ENCODE results near the gene TRPV4.
"Not testable (repeated sequence)": the region's sequence is repeated elsewhere in the genome, so short reads cannot be mapped to it uniquely, and the experiment has no call there.

TRPV4 gene

DNA sequence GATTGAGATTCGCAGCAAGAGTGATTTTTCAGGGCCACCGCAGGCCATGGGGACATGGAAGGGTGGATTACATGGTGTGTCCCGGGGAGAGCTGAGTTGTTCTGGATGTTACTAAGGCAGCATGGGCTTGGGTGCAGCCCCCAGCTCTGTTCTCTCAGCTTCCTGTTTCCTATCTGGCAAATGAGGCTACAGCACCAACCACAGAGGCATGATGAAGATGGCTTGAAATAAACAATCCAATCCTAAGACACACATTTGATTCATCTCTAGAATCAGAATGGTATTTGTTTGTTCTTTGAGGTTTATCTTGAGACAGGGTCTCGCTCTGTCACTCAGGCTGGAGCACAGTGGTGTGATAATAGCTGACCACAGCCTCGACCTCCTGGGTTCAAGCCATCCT lies 25.6 kb upstream of the TRPV4 start:
- no peak for DNase-seq

DNA sequence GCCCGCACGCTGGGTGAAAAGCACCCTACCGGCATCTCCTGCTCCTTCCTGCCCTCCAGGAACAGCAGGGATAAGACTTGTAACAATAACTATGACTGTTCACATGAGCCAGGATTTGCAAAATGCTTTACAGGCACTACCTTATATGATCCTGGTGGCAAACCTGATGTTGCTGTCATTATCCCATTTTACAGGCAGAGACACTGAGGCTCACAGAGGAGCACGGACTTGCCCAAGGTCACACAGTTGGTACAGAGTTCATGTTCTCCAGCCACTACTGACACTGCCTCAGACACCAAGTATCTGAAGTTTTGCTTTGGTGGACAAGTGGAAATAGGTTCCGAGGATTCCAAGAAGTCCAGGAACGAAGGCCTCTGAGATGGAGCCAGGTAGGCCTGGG lies 24.5 kb upstream of the TRPV4 start:
- no peak for DNase-seq

DNA sequence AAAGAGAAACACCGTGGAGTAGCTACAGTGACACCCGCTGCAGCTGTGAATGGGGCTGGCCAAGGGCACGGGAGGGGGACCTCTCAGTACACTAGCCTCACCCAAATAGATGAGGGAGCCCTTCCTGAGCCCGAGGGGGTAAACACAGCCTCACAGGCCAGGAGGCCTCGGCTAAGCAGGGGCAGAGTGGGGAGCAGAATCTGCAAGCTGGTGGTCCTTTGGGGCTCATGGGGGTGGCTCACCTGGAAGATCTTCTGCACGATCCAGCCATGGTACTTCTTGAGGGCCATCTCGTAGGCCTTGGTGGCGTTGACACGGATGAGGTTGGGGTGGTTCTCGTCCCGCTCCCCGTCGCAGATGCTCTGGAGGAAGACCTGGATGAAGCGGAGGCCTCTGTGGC lies 22.2 kb upstream of the TRPV4 start:
- DNase-seq: no peak

DNA sequence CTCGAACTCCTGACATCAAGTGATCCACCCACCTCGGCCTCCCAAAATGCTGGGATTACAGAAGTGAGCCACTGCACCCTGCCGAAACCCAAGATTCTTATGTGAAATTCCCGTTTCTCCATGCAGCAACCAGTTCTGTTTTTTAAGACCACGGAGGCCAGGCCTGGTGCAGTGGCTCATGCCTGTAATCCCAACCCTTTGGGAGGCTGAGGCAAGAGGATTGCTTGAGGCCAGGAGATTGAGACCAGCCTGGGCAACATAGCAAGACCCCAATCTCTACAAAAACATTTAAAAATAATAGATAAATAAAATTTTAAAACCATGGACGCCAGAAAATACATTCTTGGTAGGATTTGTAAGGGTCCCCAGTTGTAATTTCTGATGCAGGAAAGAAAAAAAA lies 17.3 kb upstream of the TRPV4 start:
- not testable (repeated sequence) for DNase-seq

DNA sequence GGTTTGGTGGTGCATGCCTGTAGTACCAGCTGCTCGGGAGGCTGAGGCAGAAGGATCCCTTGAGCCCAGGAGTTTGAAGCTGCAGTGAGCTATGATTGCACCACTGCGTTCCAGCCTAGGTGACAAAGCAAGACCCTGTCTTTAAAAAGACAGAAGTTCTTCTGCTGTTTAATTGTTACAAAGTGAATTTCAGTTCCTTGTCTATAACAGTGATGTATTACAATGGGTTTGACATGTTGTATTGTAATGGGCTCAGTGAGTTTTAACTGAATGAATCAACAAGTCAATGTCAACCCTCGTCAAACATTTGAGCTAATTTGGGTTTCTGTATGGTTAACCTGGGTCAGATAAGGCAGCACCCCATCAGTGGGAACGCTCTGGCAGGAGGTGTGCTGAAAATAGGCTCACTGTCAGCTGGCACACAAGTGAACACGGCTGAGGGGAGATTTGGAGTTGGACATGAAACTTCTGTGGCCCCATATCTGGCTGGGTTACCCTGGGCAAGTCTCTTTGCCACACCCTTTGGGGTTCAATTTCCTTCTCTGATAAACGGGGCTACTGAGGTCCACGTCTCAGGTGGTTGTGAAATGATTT lies 14.0 kb upstream of the TRPV4 start:
- DNase-seq: no peak

DNA sequence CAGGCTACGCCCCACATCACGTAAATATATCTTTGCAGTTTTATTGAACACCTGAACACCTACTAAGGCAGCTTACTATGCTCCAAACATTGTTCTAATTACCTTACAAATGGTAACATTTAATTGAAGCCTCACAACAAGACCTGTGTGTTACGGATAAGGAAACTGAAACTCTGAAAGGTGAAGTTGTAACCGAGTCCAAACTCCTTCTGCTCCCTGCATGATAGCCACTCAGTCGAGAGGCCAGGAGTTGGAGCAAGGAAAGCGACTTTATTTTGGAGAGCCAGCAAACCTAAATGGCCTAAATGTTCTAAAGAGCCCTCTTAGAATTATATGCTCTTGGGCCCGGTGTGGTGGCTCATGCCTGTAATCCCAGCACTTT lies 12.6 kb upstream of the TRPV4 start:
- no peak for DNase-seq

DNA sequence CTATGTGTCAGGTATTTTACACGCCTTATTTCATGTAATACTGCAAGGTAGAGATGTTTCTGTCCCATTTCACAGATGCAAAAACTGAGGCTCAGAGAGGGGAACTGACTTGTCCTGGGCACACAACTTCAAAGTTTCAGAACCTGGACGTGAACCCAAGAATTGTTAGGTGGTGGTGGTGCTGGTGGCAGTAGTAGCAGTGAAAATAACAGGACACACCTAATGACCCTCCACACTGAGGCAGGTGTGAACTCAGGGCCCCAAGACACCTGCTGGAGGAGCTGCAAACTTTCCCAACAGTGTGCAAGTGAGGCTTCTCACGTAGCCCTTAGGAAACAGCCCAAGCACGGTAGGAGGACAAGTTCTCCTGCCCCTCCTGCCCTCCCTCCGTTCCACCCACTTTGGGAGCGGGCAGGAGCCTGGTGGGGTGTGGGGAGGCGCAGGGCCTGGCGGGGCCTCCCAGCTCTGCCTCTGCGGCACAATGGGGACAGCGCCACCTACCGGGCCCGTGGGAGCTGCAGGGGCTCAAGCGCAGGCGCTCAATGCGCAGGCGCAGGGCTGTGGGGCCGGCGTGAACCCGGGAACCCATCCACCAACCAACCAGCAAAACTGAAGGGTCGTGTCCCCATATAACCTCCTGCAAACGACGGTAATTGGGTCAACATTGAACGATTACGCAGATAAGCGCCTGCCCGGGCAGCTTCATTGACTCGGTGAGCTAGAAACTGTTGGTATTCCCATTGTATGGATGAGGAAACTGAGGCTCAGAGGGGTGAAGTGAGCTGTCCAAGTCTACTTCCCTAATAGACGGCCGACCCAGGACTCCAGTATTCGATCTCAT lies 12.0 kb upstream of the TRPV4 start:
- DNase-seq: peak; percentile 94

DNA sequence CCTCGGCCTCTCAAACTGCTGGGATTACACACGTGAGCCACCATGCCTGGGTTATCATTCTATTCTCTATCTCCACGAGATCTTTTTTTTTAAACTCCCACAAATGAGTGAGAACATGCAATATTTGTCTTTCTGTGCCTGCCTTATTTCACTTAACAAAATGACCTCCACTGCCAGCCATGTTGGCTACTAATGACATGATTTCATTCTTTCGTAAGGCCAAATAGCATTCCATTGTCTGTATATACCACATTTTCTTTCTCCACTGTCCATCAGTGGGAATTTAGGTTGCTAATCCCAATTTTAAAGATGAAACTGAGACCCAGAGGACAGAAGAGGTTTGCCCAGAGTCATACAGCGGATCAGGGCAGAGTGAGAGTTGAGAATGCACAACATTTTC lies 10.9 kb upstream of the TRPV4 start:
- no peak for DNase-seq

DNA sequence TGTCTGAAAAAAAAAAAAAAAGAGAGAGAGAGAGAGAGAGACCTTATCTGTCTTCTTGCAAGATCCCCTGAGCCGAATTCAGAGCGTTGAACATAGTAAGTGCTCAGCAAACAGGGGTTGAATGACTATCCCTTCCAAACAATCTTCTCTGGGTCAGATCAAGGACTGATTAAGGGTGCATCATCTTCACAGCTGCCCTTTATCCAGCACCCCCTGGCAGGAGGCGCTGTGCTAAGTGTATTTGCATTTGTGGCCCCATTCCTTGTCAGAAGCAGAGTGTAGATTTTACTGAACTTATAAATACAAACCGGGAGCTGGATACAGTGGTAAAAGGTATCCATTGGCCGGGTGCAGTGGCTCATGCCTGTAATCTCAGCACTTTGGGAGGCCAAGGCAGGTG lies 8.8 kb upstream of the TRPV4 start:
- no peak for DNase-seq

DNA sequence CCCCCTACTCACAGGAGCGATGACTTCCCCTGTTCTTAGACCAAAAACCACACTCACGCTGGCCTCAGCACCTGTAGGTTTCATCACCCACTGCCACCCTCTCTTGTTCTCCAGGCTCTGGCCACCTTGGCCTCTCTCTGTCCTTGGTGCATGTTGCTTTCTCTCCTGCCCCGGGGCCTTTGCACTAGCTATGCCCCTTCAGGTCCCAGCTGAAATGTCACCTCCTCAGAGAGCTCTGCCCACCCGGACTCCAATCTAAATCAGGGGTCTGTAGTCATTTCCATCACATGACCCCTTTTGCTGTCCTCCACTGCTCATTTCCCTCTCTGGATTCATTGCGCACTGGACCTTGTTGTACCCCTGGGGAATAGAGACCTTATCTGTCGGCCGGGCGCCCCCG lies 8.2 kb upstream of the TRPV4 start:
- DNase-seq: no peak

DNA sequence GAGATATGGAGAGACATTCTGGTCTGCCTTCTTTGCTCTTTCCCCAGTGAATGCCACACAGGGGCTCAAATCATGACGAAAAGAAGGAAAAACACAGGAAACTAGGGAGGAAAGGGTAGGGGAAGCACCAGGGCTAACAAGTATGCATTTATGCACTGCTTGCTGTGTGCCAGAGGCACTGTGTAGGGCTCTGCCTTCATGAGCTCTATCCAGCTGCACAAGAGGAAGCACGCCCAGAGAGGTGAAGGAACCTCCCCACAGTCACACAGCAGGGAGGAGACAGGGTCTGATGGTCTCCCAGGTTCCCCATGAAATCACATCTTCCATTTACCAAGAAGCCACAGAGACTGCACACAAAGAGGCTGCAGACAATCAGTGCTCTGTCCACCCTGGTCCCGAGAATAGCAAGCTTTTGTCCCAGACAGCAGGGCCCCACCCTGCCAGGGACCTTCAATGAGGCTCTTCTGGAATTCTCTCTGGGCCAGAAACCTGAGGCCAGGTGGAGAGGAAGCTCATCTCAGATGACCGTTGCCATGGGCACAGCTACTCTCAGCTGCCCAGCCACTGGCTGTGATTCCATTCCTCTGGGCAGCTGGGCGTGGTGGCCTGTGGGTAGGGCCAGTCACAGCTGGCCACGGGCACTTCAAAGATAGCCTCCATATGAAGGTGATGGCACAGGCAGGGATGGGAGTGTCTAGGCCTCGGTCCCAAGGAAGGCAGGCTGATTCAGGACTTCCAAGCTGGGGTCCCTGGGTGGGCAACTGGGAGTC lies 7.3 kb upstream of the TRPV4 start:
- no peak for DNase-seq

DNA sequence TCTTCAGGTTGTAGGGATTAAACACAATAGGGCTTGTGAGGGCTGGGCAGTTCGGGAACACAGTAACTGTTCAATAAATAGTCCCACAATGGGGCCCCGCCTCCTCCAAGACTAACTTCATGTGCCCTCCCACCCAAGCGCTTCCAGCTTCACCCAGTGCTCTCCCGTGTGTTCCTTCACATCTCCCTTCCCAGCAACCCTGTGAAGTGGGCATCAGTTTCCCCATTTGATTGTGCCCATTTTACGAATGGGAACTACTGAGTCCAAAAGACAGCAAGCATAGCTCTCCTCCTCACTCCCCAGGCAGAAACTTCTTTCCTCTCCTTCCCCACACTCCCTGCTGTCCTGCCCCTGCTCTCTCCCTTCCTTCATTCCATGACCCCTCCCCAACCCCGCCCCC lies 6.2 kb upstream of the TRPV4 start:
- DNase-seq: no peak

DNA sequence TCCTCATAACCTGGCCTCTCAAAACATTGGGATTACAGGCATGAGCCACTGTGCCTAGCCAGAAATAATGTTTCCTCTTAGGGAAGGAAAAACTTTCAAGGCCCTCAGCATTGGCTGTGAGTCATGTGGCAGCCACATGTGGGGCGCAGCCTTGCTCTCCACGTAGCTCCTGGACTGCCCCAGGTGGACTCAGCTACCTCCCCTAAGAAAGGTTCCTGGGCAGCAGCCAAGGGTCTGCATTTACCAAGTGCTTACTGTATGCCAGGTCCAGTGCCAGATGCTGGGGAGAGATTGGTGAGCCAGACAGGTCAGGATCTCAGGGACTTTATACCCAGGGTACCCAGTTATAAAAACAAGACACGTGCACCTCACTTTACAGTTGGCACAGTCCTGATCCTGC lies 3.7 kb upstream of the TRPV4 start:
- no peak for DNase-seq

DNA sequence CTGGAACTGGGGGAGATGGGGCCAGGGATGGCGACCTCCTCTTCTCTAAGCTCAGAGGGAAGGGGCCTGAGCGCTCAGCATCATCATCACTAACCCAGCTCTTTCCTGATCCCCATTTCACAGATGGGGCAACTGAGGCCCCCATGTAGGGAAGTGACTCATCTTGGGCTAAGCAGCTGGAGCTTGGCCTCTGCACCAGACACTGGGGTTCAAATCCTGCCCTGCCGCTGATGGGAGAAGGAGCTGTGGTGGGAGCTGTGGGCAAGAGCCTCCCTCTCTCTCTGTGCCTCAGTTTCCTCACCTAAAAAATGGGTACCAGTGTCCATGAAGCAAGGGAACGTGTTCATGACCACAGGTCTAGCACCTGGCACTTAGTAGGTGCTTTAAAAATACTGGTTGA lies 2.6 kb upstream of the TRPV4 start:
- no peak for DNase-seq

DNA sequence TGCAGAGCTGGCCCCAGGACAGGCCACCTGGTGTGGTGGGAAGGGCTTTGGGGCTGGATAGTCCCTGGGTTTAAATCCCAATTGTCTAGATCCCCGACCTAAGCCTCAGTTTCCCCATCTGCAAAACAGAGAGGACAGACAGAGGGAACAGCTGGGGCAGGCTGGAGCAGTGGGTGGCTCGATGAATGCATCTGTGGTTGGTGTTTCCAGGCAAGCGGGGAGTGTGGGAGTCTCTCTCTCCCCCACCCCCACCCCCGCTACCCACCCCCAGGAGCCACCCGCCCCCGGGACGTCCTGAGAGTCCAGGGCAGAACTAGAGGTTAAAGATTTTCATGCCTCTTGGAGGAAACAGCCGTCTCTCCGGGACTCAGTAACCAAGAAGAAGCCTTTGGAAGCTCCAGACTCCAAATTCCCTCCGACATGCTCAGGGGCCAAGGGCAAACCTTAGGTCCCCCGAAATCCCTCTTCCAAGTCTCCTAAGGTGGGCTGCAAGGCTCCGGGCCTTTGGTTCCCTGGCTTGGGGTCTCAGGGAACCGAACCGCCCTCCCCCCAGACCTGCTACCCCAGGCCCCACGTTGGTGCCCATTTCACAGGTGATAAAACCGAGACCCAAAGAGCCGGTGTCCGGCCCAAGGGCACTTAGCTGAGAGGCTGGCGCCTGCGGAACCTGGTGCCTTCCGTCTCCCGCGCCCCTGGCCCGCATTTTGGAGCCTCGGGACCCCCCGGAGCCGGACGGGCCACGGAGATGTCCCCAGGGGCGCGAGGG lies 474 bp downstream of the TRPV4 start:
- DNase-seq: no peak

DNA sequence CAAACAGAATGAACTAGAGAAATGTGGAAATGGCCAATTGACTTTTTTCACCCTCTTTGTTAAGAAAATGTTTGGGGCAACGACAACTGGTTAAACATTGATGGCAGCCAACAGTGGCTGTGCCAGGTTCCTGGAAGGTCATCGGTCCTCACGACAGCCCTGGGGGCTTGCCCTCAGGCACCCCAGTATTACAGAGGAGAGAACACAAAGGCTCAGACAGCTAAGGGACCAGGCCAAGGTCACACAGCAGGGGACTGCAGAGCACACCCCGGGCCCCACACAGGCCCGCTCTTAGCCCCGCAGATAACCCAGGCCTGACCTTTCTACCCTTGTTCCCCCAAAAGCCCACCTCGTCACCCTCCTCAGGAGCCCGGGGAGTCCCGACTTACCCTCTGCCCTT lies 1.3 kb downstream of the TRPV4 start:
- DNase-seq: no peak

DNA sequence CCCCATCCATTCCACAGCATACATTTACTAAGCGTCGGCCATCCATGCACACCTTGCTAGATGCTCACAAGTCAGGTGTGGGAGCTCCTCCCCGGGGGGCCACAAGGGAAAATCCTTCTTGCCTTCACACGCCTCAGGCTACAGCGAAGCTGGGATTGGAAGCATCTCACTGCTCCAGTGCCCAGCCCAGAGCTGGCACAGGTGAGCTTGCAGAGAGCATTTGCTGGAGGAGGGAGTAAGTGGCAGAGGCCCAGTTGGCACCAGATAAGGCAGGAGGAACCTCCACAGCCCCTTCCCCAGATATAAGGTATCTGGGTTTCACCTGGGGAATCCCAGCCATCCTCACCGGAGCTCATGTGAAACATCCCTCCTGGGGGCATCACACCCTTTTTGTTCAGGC lies 1.8 kb downstream of the TRPV4 start:
- no peak for DNase-seq

DNA sequence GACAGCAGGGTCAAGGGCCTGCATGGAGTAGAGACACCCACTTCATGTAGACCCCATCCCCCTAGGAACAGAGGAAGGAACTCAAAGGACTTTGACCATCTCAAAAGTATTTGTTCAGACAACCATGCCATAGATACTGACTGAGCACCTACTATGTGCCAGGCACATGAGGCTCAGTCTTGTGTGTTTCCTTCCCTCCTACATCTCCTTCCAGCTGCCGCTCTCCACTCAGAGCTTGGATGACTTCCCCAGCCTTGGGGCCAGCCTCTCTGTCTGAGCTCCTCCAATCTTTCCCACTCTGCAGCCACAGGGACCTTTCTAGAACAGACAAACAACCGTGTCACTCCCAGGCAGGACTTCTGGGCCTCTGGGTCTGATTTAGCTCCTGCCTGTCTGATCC lies 2.5 kb downstream of the TRPV4 start:
- no peak for DNase-seq

DNA sequence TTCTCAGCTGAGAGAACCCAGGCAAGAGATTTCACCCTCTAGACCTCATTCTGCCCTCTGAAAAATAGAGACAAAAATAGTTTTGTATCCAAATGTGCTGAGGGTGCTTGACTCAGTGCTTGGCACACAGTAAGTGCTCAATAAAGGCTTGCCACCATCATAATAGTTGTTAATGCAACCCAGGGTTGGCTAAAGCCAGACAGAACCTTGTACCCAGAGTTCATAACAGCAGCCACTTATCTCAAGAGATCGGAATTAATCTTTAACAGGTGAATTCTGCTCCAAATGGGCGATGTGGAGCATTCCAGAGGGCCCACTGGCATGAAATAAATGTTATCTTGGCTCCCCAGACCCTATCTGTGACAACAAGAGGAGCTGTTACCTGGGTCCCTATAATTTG lies 2.9 kb downstream of the TRPV4 start:
- DNase-seq: no peak

DNA sequence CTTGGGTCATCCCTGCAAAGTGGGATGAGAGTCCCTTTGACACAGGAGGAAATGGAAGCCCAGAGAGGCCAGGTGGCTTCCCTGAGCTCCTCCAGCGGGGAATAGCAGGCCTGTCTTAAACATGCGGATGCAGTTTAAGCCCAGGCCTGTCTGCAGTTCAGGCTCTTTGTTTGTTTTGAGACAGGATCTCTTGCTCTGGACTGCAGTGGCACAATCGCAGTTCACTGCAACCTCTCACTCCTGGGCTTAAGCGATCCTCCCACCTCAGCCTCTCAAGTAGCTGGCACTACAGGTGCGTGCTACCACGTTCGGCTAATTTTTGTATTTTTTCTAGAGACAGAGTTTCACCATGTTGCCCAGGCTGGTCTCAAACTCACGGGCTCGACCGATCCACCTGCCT lies 3.5 kb downstream of the TRPV4 start:
- DNase-seq: no peak

DNA sequence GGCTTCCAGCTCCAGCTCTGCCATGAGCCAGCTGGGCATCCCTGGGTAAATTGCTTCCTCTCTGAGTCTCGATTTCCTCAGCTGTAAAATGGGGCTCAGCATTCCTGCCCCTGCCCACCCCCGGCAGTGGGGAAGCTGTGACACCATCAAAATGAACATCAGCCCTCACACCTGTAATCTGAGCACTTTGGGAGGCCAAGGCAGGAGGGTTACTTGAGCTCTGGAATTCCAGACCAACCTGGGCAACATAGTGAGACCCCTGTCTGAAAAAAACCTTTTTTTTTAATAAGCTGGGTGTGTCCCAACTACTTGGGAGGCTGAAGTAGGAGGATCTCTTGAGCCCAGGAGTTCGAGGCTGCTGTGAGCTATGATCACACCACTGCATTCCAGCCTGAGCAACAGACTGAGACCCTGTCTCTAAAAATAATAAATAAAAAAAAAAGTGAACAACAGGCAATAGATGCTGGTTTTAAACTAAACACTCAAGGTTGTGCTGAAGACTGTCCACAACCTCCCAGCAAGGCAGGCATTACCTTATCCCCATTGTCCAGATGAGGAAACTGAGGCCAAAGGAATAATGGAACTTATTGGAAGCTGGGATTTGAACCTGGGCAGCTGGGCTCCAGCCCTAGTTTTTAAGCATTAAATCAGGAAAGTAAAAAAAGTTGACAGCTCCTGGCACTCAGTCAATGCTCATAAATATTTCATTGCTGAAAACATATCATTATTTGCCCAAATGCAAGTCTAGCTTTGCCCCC lies 4.3 kb downstream of the TRPV4 start:
- DNase-seq: no peak
